HEK293 (cell line): Measurements from ENCODE around the gene PBLD.

Experiments
- BCL11A ChIP-seq: fragments of 450-650 bp; formaldehyde crosslinking; IDR thresholded peaks from 2 replicates; pipeline ENCODE4 v1.5.1; 2016; ENCODE audit warnings: low read depth, missing biosample characterization, missing genetic modification characterization
- GFI1B ChIP-seq: fragments of 450-650 bp; formaldehyde crosslinking; IDR thresholded peaks from 2 replicates; pipeline ENCODE4 v1.5.1; 2016; ENCODE audit warnings: missing biosample characterization, missing genetic modification characterization
- GLI2 ChIP-seq: fragments of 450-650 bp; formaldehyde crosslinking; IDR thresholded peaks from 2 replicates; pipeline ENCODE4; 2017; ENCODE audit warnings: missing biosample characterization, missing genetic modification characterization, low read depth, borderline replicate concordance
- HIC1 ChIP-seq: fragments of 450-650 bp; formaldehyde crosslinking; IDR thresholded peaks from 2 replicates; pipeline ENCODE4 v1.5.1; 2016; ENCODE audit warnings: missing biosample characterization, missing genetic modification characterization
- IKZF3 ChIP-seq: fragments of 450-650 bp; IDR thresholded peaks from 2 replicates; pipeline ENCODE4 v1.5.0; 2018; ENCODE audit warnings: missing biosample characterization, mild to moderate bottlenecking, missing genetic modification characterization, moderate library complexity
- PRDM4 ChIP-seq: fragments of 450-650 bp; formaldehyde crosslinking; IDR thresholded peaks from 2 replicates; pipeline ENCODE4 v1.5.1; 2017; ENCODE audit warnings: missing biosample characterization, missing genetic modification characterization
- RBAK ChIP-seq: fragments of 450-650 bp; formaldehyde crosslinking; IDR thresholded peaks from 2 replicates; pipeline ENCODE4 v1.5.1; 2016; ENCODE audit warnings: missing biosample characterization, missing genetic modification characterization
- SP3 ChIP-seq: fragments of 450-650 bp; formaldehyde crosslinking; IDR thresholded peaks from 2 replicates; pipeline ENCODE4 v1.5.1; 2016; ENCODE audit warnings: missing biosample characterization, missing genetic modification characterization
- YY2 ChIP-seq: fragments of 450-650 bp; formaldehyde crosslinking; IDR thresholded peaks from 2 replicates; pipeline ENCODE4 v1.5.1; 2016; ENCODE audit warnings: missing biosample characterization, missing genetic modification characterization
- ZBTB17 ChIP-seq: fragments of 450-650 bp; formaldehyde crosslinking; IDR thresholded peaks from 2 replicates; pipeline ENCODE4 v1.5.1; 2016; ENCODE audit warnings: missing biosample characterization, missing genetic modification characterization
- ZBTB6 ChIP-seq: fragments of 450-650 bp; formaldehyde crosslinking; IDR thresholded peaks from 2 replicates; pipeline ENCODE4 v1.5.1; 2017; ENCODE audit warnings: missing biosample characterization, missing genetic modification characterization
- ZFP3 ChIP-seq: fragments of 450-650 bp; formaldehyde crosslinking; IDR thresholded peaks from 2 replicates; pipeline ENCODE4 v1.5.1; 2016; ENCODE audit warnings: low read depth, missing biosample characterization, missing genetic modification characterization
- ZNF140 ChIP-seq: fragments of 450-650 bp; formaldehyde crosslinking; IDR thresholded peaks from 2 replicates; pipeline ENCODE4 v1.5.1; 2016; ENCODE audit warnings: missing biosample characterization, missing genetic modification characterization
- ZNF148 ChIP-seq: fragments of 450-650 bp; formaldehyde crosslinking; IDR thresholded peaks from 2 replicates; pipeline ENCODE4 v1.5.0; 2017; ENCODE audit warnings: missing biosample characterization, missing genetic modification characterization, borderline replicate concordance
- ZNF214 ChIP-seq: fragments of 450-650 bp; formaldehyde crosslinking; IDR thresholded peaks from 2 replicates; pipeline ENCODE4 v1.5.1; 2017; ENCODE audit warnings: missing biosample characterization, mild to moderate bottlenecking, missing genetic modification characterization, borderline replicate concordance
- ZNF221 ChIP-seq: fragments of 450-650 bp; formaldehyde crosslinking; IDR thresholded peaks from 2 replicates; pipeline ENCODE4 v1.5.1; 2017; ENCODE audit warnings: missing biosample characterization, missing genetic modification characterization, borderline replicate concordance
- ZNF23 ChIP-seq: fragments of 450-650 bp; formaldehyde crosslinking; IDR thresholded peaks from 2 replicates; pipeline ENCODE4 v1.5.1; 2016; ENCODE audit warnings: missing biosample characterization, missing genetic modification characterization, borderline replicate concordance
- ZNF292 ChIP-seq: fragments of 450-650 bp; formaldehyde crosslinking; IDR thresholded peaks from 2 replicates; pipeline ENCODE4 v1.5.1; 2016; ENCODE audit warnings: low read depth, missing biosample characterization, missing genetic modification characterization, borderline replicate concordance
- ZNF311 ChIP-seq: fragments of 450-650 bp; formaldehyde crosslinking; IDR thresholded peaks from 2 replicates; pipeline ENCODE4 v1.5.1; 2017; ENCODE audit warnings: missing biosample characterization, missing genetic modification characterization, borderline replicate concordance
- ZNF350 ChIP-seq: fragments of 450-650 bp; formaldehyde crosslinking; IDR thresholded peaks from 2 replicates; pipeline ENCODE4 v1.5.0; 2017; ENCODE audit warnings: missing biosample characterization, mild to moderate bottlenecking, missing genetic modification characterization
- ZNF416 ChIP-seq: fragments of 450-650 bp; formaldehyde crosslinking; IDR thresholded peaks from 2 replicates; pipeline ENCODE4 v1.5.1; 2016; ENCODE audit warnings: missing biosample characterization, missing genetic modification characterization
- ZNF501 ChIP-seq: fragments of 450-650 bp; formaldehyde crosslinking; IDR thresholded peaks from 2 replicates; pipeline ENCODE4 v1.5.1; 2016; ENCODE audit warnings: missing biosample characterization, missing genetic modification characterization
- ZNF530 ChIP-seq: fragments of 450-650 bp; formaldehyde crosslinking; IDR thresholded peaks from 2 replicates; pipeline ENCODE4 v1.5.1; 2016; ENCODE audit warnings: low read depth, missing biosample characterization, missing genetic modification characterization
- ZNF558 ChIP-seq: fragments of 450-650 bp; formaldehyde crosslinking; IDR thresholded peaks from 2 replicates; pipeline ENCODE4 v1.5.1; 2016; ENCODE audit warnings: missing biosample characterization, missing genetic modification characterization
- ZNF645 ChIP-seq: fragments of 450-650 bp; formaldehyde crosslinking; IDR thresholded peaks from 2 replicates; pipeline ENCODE4; 2016; ENCODE audit warnings: missing biosample characterization, missing genetic modification characterization
- ZNF701 ChIP-seq: fragments of 450-650 bp; formaldehyde crosslinking; IDR thresholded peaks from 2 replicates; pipeline ENCODE4 v1.5.1; 2016; ENCODE audit warnings: missing biosample characterization, missing genetic modification characterization
- ZNF768 ChIP-seq: fragments of 450-650 bp; formaldehyde crosslinking; IDR thresholded peaks from 2 replicates; pipeline ENCODE4 v1.5.1; 2018; ENCODE audit warnings: missing biosample characterization, mild to moderate bottlenecking, missing genetic modification characterization
- ZNF777 ChIP-seq: fragments of 450-650 bp; formaldehyde crosslinking; IDR thresholded peaks from 2 replicates; pipeline ENCODE4 v1.5.1; 2017; ENCODE audit warnings: missing biosample characterization, missing genetic modification characterization, borderline replicate concordance

PBLD gene

GRCh38 chr10:68327889-68328786 is 4.6 kb downstream of the PBLD start (continued):
- TF ChIP-seq ZNF645 (tag by site-specific recombination): no peak
- TF ChIP-seq PRDM4: no peak
- no peak for TF ChIP-seq ZNF292
- peak; percentile 39 for TF ChIP-seq ZNF501
- TF ChIP-seq ZNF558 (tag by site-specific recombination): peak; percentile 84
- TF ChIP-seq BCL11A (tag by site-specific recombination): no peak
- TF ChIP-seq ZNF530 (tag by site-specific recombination): no peak
- TF ChIP-seq ZNF416: no peak
- TF ChIP-seq SP3 (tag by site-specific recombination): no peak
- no peak for TF ChIP-seq YY2
- TF ChIP-seq RBAK (tag by site-specific recombination): no peak
- TF ChIP-seq ZNF148 (tag by site-specific recombination): no peak
- TF ChIP-seq ZNF768 (tag by site-specific recombination): no peak
- TF ChIP-seq IKZF3 (tag by site-specific recombination): peak; percentile 67; the same call in 1 of the 2 replicates
- TF ChIP-seq ZNF777 (tag by site-specific recombination): no peak
- no peak for TF ChIP-seq HIC1 (tag by site-specific recombination)
- TF ChIP-seq ZNF140 (tag by site-specific recombination): no peak
- TF ChIP-seq GLI2 (tag by site-specific recombination): no peak
- no peak for TF ChIP-seq ZNF214 (tag by site-specific recombination)
- TF ChIP-seq ZBTB17: peak; percentile 88
- no peak for TF ChIP-seq ZNF311 (tag by site-specific recombination)
- no peak for TF ChIP-seq ZNF221 (tag by site-specific recombination)
- no peak for TF ChIP-seq ZBTB6 (tag by site-specific recombination)
- no peak for TF ChIP-seq ZFP3 (tag by site-specific recombination)
- no peak for TF ChIP-seq GFI1B (tag by site-specific recombination)
- no peak for TF ChIP-seq ZNF23 (tag by site-specific recombination)
- no peak for TF ChIP-seq ZNF701 (tag by site-specific recombination)
- TF ChIP-seq ZNF350: no peak
